ENCODE results near the gene PFKFB3.

The PFKFB3 gene

GRCh38 chr10:6168084-6168483 is 34.6 kb upstream of the PFKFB3 start:
- CTCF ChIA-PET = no interaction called here
- POLR2A ChIA-PET = interaction anchor here (1.2 kb wide), 1 partner anchor 9 kb away, joined by 3 read pairs; no protein-coding TSS in a partner anchor
- no peak for DNase-seq (ENCODE audit: extremely low spot score)
- TF ChIP-seq PKNOX1 (IDR thresholded peaks at IDR 0.05) (no peak), CTBP1 (IDR thresholded peaks at IDR 0.05; ENCODE audit: borderline replicate concordance) (no peak), TARDBP (IDR thresholded peaks at IDR 0.05) (no peak), LEF1 (IDR thresholded peaks at IDR 0.05; ENCODE audit: borderline replicate concordance) (no peak), FOXA1 (IDR thresholded peaks at IDR 0.05) (no peak), ZNF384 (IDR thresholded peaks at IDR 0.05) (no peak), NFRKB (IDR thresholded peaks at IDR 0.05) (no peak), L3MBTL2 (conservative IDR thresholded peaks at IDR 0.05) (no peak), ELF4 (IDR thresholded peaks at IDR 0.05) (no peak), BHLHE40 (IDR thresholded peaks at IDR 0.05; ENCODE audit: borderline replicate concordance) (no peak), HDGF (IDR thresholded peaks at IDR 0.05; ENCODE audit: borderline replicate concordance) (no peak), FOXM1 (IDR thresholded peaks at IDR 0.05; ENCODE audit: borderline replicate concordance) (no peak), SUZ12 (IDR thresholded peaks at IDR 0.05) (no peak), SP1 (IDR thresholded peaks at IDR 0.05) (no peak), FOXK2 (IDR thresholded peaks at IDR 0.05) (no peak), ARNT (IDR thresholded peaks at IDR 0.05) (no peak)

- ChIA-PET POLR2A (no interaction called here), CTCF (no interaction called here)
Observed at GRCh38 chr10:6170638-6171037, 32.1 kb upstream of the PFKFB3 start.

DNA sequence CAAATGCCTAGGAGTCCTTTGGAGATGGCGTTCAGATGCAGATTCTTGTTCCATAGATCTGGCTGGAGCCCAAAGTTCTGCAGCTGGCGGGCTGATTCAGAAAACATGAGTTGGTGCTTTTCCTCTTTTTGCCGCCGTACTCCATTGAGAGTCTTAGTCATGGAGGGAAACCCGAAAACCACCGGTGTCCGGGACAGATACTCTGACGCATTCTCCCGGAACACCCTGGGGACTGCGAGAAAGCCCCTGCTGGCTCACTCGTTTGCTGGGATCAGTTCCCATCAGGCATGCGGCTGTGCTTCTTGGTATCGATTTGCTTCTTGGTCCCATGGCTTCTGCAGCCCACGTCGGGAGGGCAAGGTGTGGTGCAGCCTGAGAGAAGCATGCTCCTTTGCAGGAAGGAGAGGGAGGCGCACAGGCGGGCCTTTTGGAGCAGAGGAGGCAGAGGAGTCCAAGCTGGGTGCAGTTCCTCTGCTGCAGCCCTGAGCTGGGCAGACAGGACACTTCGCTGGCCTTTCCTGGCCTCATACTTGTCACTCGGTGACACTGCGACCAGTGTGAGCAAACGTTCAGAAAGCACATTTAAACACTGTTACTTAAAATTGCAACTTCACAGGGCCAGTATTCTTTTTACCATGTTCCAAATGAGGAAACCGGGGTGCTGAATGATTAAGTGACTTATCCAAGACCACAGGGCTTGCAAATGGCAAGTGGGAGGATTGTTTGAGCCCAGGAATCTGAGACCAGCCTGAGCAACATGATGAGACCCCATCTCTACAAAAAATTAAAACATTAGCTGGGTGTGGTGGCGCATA is 30.6 kb upstream of the PFKFB3 start:
- no peak for DNase-seq (ENCODE audit: extremely low spot score)
- TF ChIP-seq NFRKB (IDR thresholded peaks at IDR 0.05) (no peak), BHLHE40 (IDR thresholded peaks at IDR 0.05; ENCODE audit: borderline replicate concordance) (no peak), FOXM1 (IDR thresholded peaks at IDR 0.05; ENCODE audit: borderline replicate concordance) (no peak), CTBP1 (IDR thresholded peaks at IDR 0.05; ENCODE audit: borderline replicate concordance) (no peak), SUZ12 (IDR thresholded peaks at IDR 0.05) (no peak), PKNOX1 (IDR thresholded peaks at IDR 0.05) (no peak), SP1 (IDR thresholded peaks at IDR 0.05) (no peak), TARDBP (IDR thresholded peaks at IDR 0.05) (no peak), HDGF (IDR thresholded peaks at IDR 0.05; ENCODE audit: borderline replicate concordance) (no peak), FOXK2 (IDR thresholded peaks at IDR 0.05) (no peak), ZNF384 (IDR thresholded peaks at IDR 0.05) (no peak), ARNT (IDR thresholded peaks at IDR 0.05) (no peak), LEF1 (IDR thresholded peaks at IDR 0.05; ENCODE audit: borderline replicate concordance) (no peak), FOXA1 (IDR thresholded peaks at IDR 0.05) (no peak), ELF4 (IDR thresholded peaks at IDR 0.05) (no peak), L3MBTL2 (conservative IDR thresholded peaks at IDR 0.05) (no peak)
- ChIA-PET CTCF (interaction anchor here (1.5 kb wide), 1 partner anchor 230 kb away, joined by 8 read pairs; no protein-coding TSS in a partner anchor), POLR2A (interaction anchor here (1.0 to 1.2 kb wide), 2 partner anchors 31 to 229 kb away, joined by 3 read pairs; partner anchors contain the start of gene PFKFB3)

More at GRCh38 chr10:6170638-6171037, 32.1 kb upstream of the PFKFB3 start:
- no peak for DNase-seq (ENCODE audit: extremely low spot score)
- TF ChIP-seq PKNOX1 (IDR thresholded peaks at IDR 0.05) (no peak), SP1 (IDR thresholded peaks at IDR 0.05) (no peak)

DNA sequence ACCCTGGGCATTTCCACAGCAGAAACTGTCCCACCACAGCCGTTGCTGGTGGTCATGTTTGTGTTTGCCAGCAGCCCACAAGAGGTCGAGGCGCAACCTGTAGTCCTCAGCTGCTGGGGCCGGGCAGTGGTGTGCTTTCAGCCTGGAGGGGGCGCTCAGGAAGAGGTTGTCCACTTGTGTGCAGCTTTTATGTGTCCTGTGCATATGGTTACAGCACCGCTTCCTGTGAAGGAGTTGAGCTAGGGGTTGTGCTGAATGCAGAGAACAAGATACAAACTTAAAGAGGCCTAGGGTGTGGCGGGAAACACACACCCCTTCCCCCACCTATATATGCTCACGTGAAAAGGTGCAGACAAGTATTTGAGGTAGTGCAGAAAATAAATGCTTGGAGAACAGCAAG is 29.5 kb upstream of the PFKFB3 start:
- ChIA-PET POLR2A (interaction anchor here (0.9 to 1.2 kb wide), 3 partner anchors 9 to 29 kb away, joined by 3 to 5 read pairs (median 3); partner anchors contain the start of gene PFKFB3), CTCF (interaction anchor here (0.5 to 1.5 kb wide), 5 partner anchors 22 to 1537 kb away, joined by 3 to 8 read pairs (median 3); no protein-coding TSS in a partner anchor)
- DNase-seq (ENCODE audit: extremely low spot score) = peak; percentile 50
- TF ChIP-seq ELF4 (IDR thresholded peaks at IDR 0.05) (no peak), PKNOX1 (IDR thresholded peaks at IDR 0.05) (no peak), FOXK2 (IDR thresholded peaks at IDR 0.05) (no peak), FOXM1 (IDR thresholded peaks at IDR 0.05; ENCODE audit: borderline replicate concordance) (no peak), BHLHE40 (IDR thresholded peaks at IDR 0.05; ENCODE audit: borderline replicate concordance) (no peak), TARDBP (IDR thresholded peaks at IDR 0.05) (no peak), SP1 (IDR thresholded peaks at IDR 0.05) (no peak), HDGF (IDR thresholded peaks at IDR 0.05; ENCODE audit: borderline replicate concordance) (no peak), ARNT (IDR thresholded peaks at IDR 0.05) (no peak), SUZ12 (IDR thresholded peaks at IDR 0.05) (no peak), ZNF384 (IDR thresholded peaks at IDR 0.05) (no peak), NFRKB (IDR thresholded peaks at IDR 0.05) (no peak), CTBP1 (IDR thresholded peaks at IDR 0.05; ENCODE audit: borderline replicate concordance) (no peak), FOXA1 (IDR thresholded peaks at IDR 0.05) (no peak), LEF1 (IDR thresholded peaks at IDR 0.05; ENCODE audit: borderline replicate concordance) (no peak), L3MBTL2 (conservative IDR thresholded peaks at IDR 0.05) (no peak)

GRCh38 chr10:6174201-6174874 is 28.4 kb upstream of the PFKFB3 start:
- ChIA-PET CTCF (interaction anchor here (0.6 to 1.6 kb wide), 3 partner anchors 12 to 227 kb away, joined by 3 to 4 read pairs (median 3); no protein-coding TSS in a partner anchor), POLR2A (no interaction called here)
- TF ChIP-seq FOXM1 (IDR thresholded peaks at IDR 0.05; ENCODE audit: borderline replicate concordance) (no peak), BHLHE40 (IDR thresholded peaks at IDR 0.05; ENCODE audit: borderline replicate concordance) (no peak), L3MBTL2 (conservative IDR thresholded peaks at IDR 0.05) (no peak), ZNF384 (IDR thresholded peaks at IDR 0.05) (no peak), SP1 (IDR thresholded peaks at IDR 0.05) (no peak), ELF4 (IDR thresholded peaks at IDR 0.05) (no peak), ARNT (IDR thresholded peaks at IDR 0.05) (no peak), HDGF (IDR thresholded peaks at IDR 0.05; ENCODE audit: borderline replicate concordance) (no peak), PKNOX1 (IDR thresholded peaks at IDR 0.05) (no peak), TARDBP (IDR thresholded peaks at IDR 0.05) (no peak), CTBP1 (IDR thresholded peaks at IDR 0.05; ENCODE audit: borderline replicate concordance) (no peak), FOXK2 (IDR thresholded peaks at IDR 0.05) (no peak), NFRKB (IDR thresholded peaks at IDR 0.05) (no peak), SUZ12 (IDR thresholded peaks at IDR 0.05) (no peak), LEF1 (IDR thresholded peaks at IDR 0.05; ENCODE audit: borderline replicate concordance) (no peak), FOXA1 (IDR thresholded peaks at IDR 0.05) (no peak)

More at GRCh38 chr10:6174201-6174874, 28.4 kb upstream of the PFKFB3 start:
- DNase-seq (ENCODE audit: extremely low spot score) = no peak
